Panc1 (cell line): ENCODE results near the gene COMMD8. TPM values are rescaled to one million over a fixed set of nuclear protein-coding genes. Genes with fewer than 3 reads are reported as not detected.

Source experiments
- ATAC-seq: fragments of 200-7000 bp; cut with Tn5 transposase; 2 replicates; pipeline ENCODE4 v1.9.1; 2020; ENCODE audit warnings: mild to moderate bottlenecking, moderate library complexity
- Bru-seq: library from RNA; stranded (reverse); fragments of 400-500 nt; gene quantifications from one replicate; lab custom pipeline; 2021; lab: Mats Ljungman, UMichigan
- BruChase-seq, 2 experiments: library from RNA; stranded (reverse); fragments of 400-500 nt; gene quantifications; one replicate each; lab custom pipeline; 2021; lab: Mats Ljungman, UMichigan
- BruUV-seq: library from RNA; stranded (reverse); fragments of 400-500 nt; replicated peaks from 2 replicates; lab custom pipeline; 2021; lab: Mats Ljungman, UMichigan
- CTCF ChIA-PET: fragments of 300-600 bp; sonication (Branson Sonifier 250); formaldehyde crosslinking; loops from one replicate; lab custom pipeline; 2022; ENCODE audit warnings: antibody characterized with exemption; lab: Charles Lee
- POLR2A ChIA-PET: fragments of 300-600 bp; sonication (Branson Sonifier 250); formaldehyde crosslinking; loops from one replicate; lab custom pipeline; 2022; ENCODE audit warnings: antibody characterized with exemption; lab: Charles Lee
- DNase-seq: peaks from one replicate; pipeline ENCODE4 v3.0.0-alpha.2; 2010; ENCODE audit warnings: low read depth, low spot score
- H3K27ac ChIP-seq: 2 replicates; pipeline ENCODE4 v1.5.1; 2011; ENCODE audit warnings: mild to moderate bottlenecking, low read length, inconsistent platforms
- H3K27me3 ChIP-seq: fragments of 200-500 bp; sonication (Bioruptor generic); 2 replicates; pipeline ENCODE4 v1.6.0; 2014; ENCODE audit warnings: low read length, inconsistent platforms; ENCODE audit not compliant: control insufficient read depth, insufficient read depth
- H3K36me3 ChIP-seq: fragments of 200-500 bp; sonication (Bioruptor generic); 2 replicates; pipeline ENCODE4 v1.5.1; 2014; ENCODE audit warnings: inconsistent platforms, mild to moderate bottlenecking, low read length, moderate library complexity; ENCODE audit not compliant: control insufficient read depth, insufficient read depth
- H3K4me1 ChIP-seq: 2 replicates; pipeline ENCODE4 v1.5.1; 2011; ENCODE audit warnings: inconsistent platforms, mild to moderate bottlenecking, low read length, moderate library complexity; ENCODE audit not compliant: control insufficient read depth, insufficient read depth
- H3K4me3 ChIP-seq, 2 experiments: 2 replicates each; pipeline ENCODE4 v1.5.1; 2011 to 2012; ENCODE audit warnings: low read depth in 2 of 2, low read length in 2 of 2, mild to moderate bottlenecking in 2 of 2, inconsistent platforms in 1 of 2, moderate library complexity in 1 of 2
- H3K9me3 ChIP-seq: fragments of 200-500 bp; sonication (Bioruptor generic); 2 replicates; pipeline ENCODE4 v1.5.1; 2014; ENCODE audit warnings: low read depth, mild to moderate bottlenecking, inconsistent platforms, low read length, moderate library complexity; ENCODE audit not compliant: control insufficient read depth, insufficient read depth
- CTCF ChIP-seq: fragments of 450-650 bp; IDR thresholded peaks from 2 replicates; pipeline ENCODE4 v1.5.1; 2017; ENCODE audit warnings: mild to moderate bottlenecking
- POLR2AphosphoS5 ChIP-seq: IDR thresholded peaks from 2 replicates; pipeline ENCODE4 v1.6.1; 2012; ENCODE audit warnings: mild to moderate bottlenecking, low read depth, low read length, moderate library complexity
- REST ChIP-seq, 2 experiments: IDR thresholded peaks; 2 replicates each; pipeline ENCODE4 v1.6.1; 2011 to 2012; ENCODE audit warnings: low read depth in 2 of 2, control low read depth in 1 of 2, low read length in 1 of 2, mild to moderate bottlenecking in 1 of 2, moderate library complexity in 1 of 2; ENCODE audit not compliant: insufficient read depth in 1 of 2
- SIN3A ChIP-seq: IDR thresholded peaks from 2 replicates; pipeline ENCODE4 v1.6.1; 2012; ENCODE audit warnings: low read depth, mild to moderate bottlenecking, low read length, moderate library complexity, borderline replicate concordance; ENCODE audit not compliant: insufficient read depth
- TCF7L2 ChIP-seq: IDR thresholded peaks from 2 replicates; pipeline ENCODE4 v1.6.1; 2011; ENCODE audit warnings: mild to moderate bottlenecking, low read depth, low read length, inconsistent platforms
- in situ Hi-C: cut with HindIII; loops from 2 replicates; pipeline ENCODE4 v1.10.0; 2016; ENCODE audit warnings: low sequenced_read_pairs, low pct_unique_long_range_greater_than_20kb
- intact Hi-C: fragments of 100-400 bp; cut with micrococcal nuclease; formaldehyde crosslinking; loops from one replicate; pipeline ENCODE4 v1.10.0; 2022; ENCODE audit not compliant: unreplicated experiment
- long read RNA-seq: library from polyadenylated mRNA; unstranded; transcript quantifications from one replicate; pipeline ENCODE4 v2.0.0, GENCODE V29; 2021; ENCODE audit not compliant: unreplicated experiment
- polyA plus RNA-seq: library from polyadenylated mRNA; unstranded; fragments of >200 nt; gene quantifications from one replicate; pipeline ENCODE4 v1.2.1, GENCODE V29; 2012; ENCODE audit warnings: missing spikeins; ENCODE audit not compliant: insufficient read length
- total RNA-seq: library from RNA; stranded (reverse); gene quantifications from one replicate; pipeline ENCODE4 v1.2.1, GENCODE V29; 2021; ENCODE audit not compliant: unreplicated experiment

COMMD8 gene
- 22.0 TPM for total RNA-seq
- 9.4 TPM for polyA plus RNA-seq
- Bru-seq, nascent RNA = percentile 65 among the genes with signal in this experiment
- BruChase-seq, experiment 1, labeled RNA remaining after a 2-hour chase = percentile 60 among the genes with signal in this experiment
- percentile 77 among the genes with signal in this experiment for BruChase-seq, experiment 2, labeled RNA remaining after a 6-hour chase
- long read RNA-seq, transcript COMMD8-201 (5 exons, 1,469 nt) = major isoform, 38 of 47 reads
- long read RNA-seq, partial matches to known transcripts = 1 of 47 reads
- long read RNA-seq, other reads (novel, unspliced or antisense) = 8 of 47 reads

- BruUV-seq = no TSS peak
- peak within 1 kb of the TSS; percentile 74 to 88 for H3K4me3 ChIP-seq
- CTCF ChIA-PET = interaction anchor here (0.8 kb wide), 1 partner anchor 18 kb away, joined by 3 read pairs; no protein-coding TSS in a partner anchor
- no peaks in the 10 kb centered on the region for H3K27me3 ChIP-seq
- POLR2A ChIA-PET = no interaction called here
- no peaks in the 10 kb centered on the region; the same call in 1 of the 2 replicates for H3K36me3 ChIP-seq
- TF ChIP-seq REST (IDR thresholded peaks at IDR 0.05; ENCODE audit: insufficient read depth in 1 of 2, low read depth in 2 of 2, low read length in 1 of 2) (no peak), TCF7L2 (no peak), SIN3A (no peak), POLR2AphosphoS5 (peak; percentile 76; the same call in 1 of the 2 replicates), CTCF (peak; percentile 13; the same call in 1 of the 2 replicates)
- H3K4me1 ChIP-seq = peaks cover 2% of the 10 kb centered on the region; the same call in 1 of the 2 replicates
- DNase-seq (peak; percentile 66), ATAC-seq (peak; percentile 100)
- H3K9me3 ChIP-seq = no peaks in the 10 kb centered on the region
- intact Hi-C loops = no loop called here
- H3K27ac ChIP-seq = peak within 1 kb of the TSS; percentile 81
- in situ Hi-C loops = no loop called here
These were observed at the start of gene COMMD8 for GRCh38 chr4:47463235-47463956. Gene COMMD8 (minus strand): TSS chr4:47463702. CDS start chr4:47463651, 51 bp downstream.

GRCh38 chr4:47510506-47511143 is 47.1 kb upstream of the COMMD8 start:
- in situ Hi-C loops (no loop called here), intact Hi-C loops (no loop called here)
- Histone ChIP-seq H3K36me3 (no peaks in the 10 kb centered on the region), H3K9me3 (no peaks in the 10 kb centered on the region), H3K27ac (no peak overlapping the region), H3K27me3 (no peaks in the 10 kb centered on the region), H3K4me1 (no peaks in the 10 kb centered on the region), H3K4me3 (no peak overlapping the region)
- DNase-seq (no peak), ATAC-seq (no peak)
- ChIA-PET POLR2A (interaction anchor here (0.6 kb wide), 1 partner anchor 1334 kb away, joined by 11 read pairs; no protein-coding TSS in a partner anchor), CTCF (no interaction called here)
- TF ChIP-seq CTCF (no peak), SIN3A (no peak), REST (IDR thresholded peaks at IDR 0.05; ENCODE audit: insufficient read depth in 1 of 2, low read depth in 2 of 2, low read length in 1 of 2) (no peak), TCF7L2 (no peak), POLR2AphosphoS5 (no peak)
- BruUV-seq = no TSS peak
